ENCODE measurements around the gene IL1RAPL2.

GRCh38 chrX:105658136-105658535 is 1092.1 kb downstream of the IL1RAPL2 start:
- TF ChIP-seq CTCF (IDR thresholded peaks at IDR 0.05) (no peak), POLR2AphosphoS5 (IDR thresholded peaks at IDR 0.05) (no peak), EP300 (IDR thresholded peaks at IDR 0.05) (no peak), POLR2A (IDR thresholded peaks at IDR 0.05; ENCODE audit: low read depth) (no peak)

Measured in esophagus muscularis mucosa (tissue), 4 donors.